CD4-positive, alpha-beta T cell treated with Interleukin-6 at 100 ng/mL for 8 hours (primary cell): ENCODE data around the gene PCBP4.
A peak's percentile ranks its signal among the peaks of the same experiment; 100 is the strongest.
"Not testable (repeated sequence)": the region's sequence is repeated elsewhere in the genome, so short reads cannot be mapped to it uniquely, and the experiment has no call there.

ENCODE experiments used
- DNase-seq: peaks from one replicate; pipeline ENCODE4 v3.0.0-alpha.2; 2020; ENCODE audit warnings: mixed read lengths, low spot score

PCBP4 gene

GRCh38 chr3:51994530-51994929 lies 27.3 kb upstream of the PCBP4 start:
- DNase-seq = no peak

GRCh38 chr3:51993657-51994056 lies 26.4 kb upstream of the PCBP4 start:
- not testable (repeated sequence) for DNase-seq

DNA sequence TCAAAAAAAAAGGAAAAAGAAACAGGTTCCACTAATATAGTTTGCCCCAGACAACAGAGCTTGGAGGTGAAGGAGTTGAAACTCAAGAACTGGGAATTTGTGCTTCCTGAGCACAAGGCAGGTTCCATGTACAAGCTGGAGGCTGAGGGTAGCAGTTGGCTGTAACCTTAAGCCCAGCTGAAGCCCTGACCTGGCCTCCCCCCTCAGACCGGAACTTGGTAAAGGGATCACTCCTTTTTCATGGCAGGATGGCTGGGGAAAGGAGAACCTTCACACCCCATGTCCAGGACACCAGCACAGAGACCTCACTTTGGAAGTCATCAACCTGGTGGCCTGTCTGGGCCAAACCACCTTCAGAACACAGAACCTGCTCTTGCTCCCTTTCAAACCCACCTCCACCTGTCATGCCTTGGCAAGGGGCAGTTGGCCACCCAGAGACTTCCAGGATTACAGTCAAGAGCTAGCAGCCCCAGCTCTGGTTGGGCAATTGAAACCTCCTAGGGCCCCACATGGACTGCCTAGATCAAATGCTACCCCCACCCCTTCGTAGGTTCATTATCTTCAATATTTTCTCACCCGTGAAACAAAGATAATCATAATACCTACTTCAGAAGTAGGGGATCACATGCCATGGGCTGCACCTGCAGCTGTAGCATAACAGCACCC lies 24.9 kb upstream of the PCBP4 start:
- no peak for DNase-seq

GRCh38 chr3:51990501-51990971 lies 23.3 kb upstream of the PCBP4 start:
- DNase-seq = not testable (repeated sequence)

- no peak for DNase-seq
These were observed 21.3 kb upstream of the PCBP4 start for GRCh38 chr3:51988286-51989146.

- DNase-seq = no peak
These were observed 20.3 kb upstream of the PCBP4 start for GRCh38 chr3:51987568-51987967.

DNA sequence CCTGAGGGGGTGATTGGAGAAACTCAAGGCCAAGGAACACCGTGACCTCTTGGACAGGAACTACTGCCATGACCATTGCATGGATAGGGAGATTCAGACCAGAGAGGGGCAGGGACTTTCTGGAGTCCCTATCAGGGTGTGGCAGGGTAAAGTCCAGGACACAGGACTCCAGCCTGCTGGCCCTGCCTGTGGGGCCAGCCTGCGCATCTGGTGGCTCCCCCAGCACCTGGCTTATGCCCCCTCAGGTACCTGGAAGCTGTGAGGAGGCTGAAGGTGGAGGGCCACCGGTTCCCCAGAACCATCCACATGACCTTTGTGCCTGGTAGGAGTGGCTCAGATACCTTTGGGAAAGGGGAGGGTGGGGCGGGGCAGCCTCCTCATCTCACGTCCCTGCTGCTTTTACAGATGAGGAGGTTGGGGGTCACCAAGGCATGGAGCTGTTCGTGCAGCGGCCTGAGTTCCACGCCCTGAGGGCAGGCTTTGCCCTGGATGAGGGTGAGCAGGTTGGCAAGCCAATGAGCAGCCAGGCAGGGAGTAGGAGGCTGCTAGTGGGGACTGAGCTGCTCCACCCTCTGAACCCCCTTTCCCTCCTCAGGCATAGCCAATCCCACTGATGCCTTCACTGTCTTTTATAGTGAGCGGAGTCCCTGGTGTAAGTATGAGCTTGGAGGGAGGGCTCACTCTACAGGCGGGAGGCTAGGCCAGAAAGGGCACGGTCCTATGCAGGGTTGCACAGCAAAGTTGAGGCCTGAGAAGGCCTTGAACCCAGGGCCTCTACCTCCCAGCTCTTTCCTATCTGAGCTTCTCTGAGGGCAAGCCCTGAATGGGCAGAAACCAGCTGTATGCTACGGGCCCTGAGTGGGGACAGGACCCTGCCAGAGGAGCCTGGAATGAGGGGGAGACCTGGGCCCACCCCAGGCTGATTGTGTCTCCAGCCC lies 19.0 kb upstream of the PCBP4 start:
- DNase-seq = no peak

GRCh38 chr3:51985063-51985462 lies 17.8 kb upstream of the PCBP4 start:
- DNase-seq = no peak

DNA sequence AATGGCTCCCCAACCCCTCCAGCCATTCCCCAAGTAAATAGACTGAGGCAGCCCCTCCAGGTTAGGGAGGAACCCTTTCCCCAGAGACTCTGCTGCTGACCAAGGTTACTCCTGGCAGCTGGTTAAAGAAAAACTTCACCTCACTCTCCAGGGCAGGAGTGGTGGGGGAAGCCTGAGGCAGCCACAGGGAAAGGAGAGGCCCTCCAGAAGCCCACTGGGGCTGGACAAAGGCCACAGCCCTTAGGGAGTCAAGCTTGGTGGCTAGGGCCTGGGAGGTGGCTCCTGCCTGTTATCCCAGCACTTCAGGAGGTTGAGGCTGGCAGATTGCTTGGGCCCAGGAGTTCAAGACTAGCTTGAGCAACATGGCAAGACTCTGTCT lies 17.0 kb upstream of the PCBP4 start:
- no peak for DNase-seq

GRCh38 chr3:51983578-51984268 lies 16.5 kb upstream of the PCBP4 start:
- no peak for DNase-seq

GRCh38 chr3:51982838-51983577 lies 15.8 kb upstream of the PCBP4 start, which contains the start of gene ACY1:
ACY1 (plus strand) TSS chr3:51983535; CDS start chr3:51984065, 530 bp downstream.
- peak; percentile 58 for DNase-seq

DNA sequence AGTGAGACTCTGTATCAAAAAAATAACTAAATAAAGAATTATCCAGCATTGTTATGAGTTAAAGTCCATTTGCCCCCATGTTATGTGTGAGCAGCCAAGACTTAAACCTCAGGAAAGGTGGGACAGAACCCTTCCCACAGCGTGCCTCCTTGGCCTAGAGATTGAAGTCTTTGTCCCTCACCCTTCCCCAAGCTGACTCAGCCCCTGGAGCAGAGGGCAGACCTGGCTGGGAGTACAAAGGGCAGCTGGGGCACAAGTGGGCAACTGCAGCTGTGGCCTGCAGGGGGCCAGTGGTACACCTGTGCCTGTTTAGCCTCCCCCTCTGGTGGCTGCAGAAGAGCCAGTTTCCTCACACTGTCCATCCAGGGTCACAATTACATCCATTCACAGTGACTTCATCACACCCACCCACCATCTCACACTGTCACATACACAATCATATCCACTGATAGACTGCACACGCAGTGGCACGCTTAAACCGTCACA lies 15.1 kb upstream of the PCBP4 start:
- peak; percentile 14 for DNase-seq

DNA sequence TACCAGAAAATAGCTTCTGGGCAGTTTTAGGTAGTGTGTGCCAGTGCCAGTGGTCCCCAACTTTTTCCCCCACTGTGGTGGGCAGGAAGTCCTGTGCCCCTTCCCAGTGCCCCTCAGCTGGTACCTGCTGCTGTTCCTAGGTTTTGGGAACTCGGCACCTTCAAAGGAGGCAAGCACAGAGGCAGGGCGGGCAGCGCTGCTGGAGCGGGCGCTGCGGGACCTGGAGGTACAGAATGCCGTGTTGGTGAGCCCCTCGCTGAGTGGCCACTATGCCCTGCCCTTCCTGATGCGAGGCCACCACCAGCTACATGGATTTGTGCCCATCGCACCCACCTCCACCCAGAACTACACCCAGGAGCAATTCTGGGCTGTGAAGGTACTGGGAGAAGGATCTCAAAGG lies 13.0 kb upstream of the PCBP4 start:
- DNase-seq = no peak

DNA sequence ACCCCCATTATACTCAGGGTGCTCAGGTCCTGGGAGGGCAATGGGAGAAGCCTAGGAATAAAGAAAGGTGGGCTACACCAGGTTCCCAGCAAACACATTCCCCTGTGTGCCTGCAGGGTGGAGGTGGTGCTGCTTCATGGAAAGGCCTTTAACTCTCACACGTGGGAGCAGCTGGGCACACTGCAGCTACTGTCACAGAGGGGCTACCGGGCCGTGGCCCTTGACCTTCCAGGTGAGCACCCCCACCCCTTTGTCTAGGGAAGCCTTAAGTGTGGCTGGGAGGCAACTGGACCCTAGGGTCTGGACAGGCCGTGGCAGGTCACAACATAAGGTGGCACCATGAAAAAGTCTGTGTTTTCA lies 10.9 kb upstream of the PCBP4 start:
- no peak for DNase-seq

- peak; percentile 51 for DNase-seq
These were observed 10.3 kb upstream of the PCBP4 start for GRCh38 chr3:51977446-51978142.

GRCh38 chr3:51975852-51976549 lies 8.7 kb upstream of the PCBP4 start:
- no peak for DNase-seq

GRCh38 chr3:51974963-51975851 lies 8.0 kb upstream of the PCBP4 start, which contains the start of gene ABHD14A:
ABHD14A (plus strand) TSS chr3:51975064; CDS start chr3:51975136, 72 bp downstream.
- DNase-seq = peak; percentile 71

DNA sequence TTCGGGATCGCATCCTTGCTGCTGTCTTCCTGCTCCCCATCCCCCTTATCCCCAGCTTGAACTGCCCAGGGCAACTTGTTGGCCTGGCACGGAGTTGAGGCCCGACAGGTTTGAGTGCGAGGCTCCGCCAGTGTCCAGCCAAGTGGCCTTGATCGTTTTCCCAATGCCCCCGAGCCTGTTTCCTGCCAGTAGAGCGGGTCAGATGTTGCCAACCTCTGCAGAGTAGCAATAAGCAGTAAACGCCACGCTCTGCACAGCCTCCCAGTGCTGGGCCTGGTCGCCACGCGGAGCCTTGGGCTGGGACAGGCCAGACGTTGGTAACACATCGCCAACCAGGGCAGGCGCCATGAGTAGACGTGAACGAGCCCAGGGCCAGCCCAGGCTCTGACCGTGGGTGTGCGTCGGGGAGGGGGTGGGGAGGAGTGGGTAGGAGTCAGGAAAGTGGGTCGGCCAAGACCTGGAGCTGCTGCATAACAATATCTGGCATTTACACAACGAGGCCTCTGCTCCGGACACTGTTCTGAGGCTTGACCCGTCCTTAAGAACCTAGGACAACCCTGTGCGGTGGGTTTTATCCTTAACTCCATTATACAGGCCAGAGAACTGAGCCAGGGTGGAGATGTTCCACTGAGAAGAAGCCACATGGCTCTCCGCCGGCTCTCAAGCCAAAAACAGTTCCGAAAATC lies 7.2 kb upstream of the PCBP4 start:
- DNase-seq = no peak
